ENCODE measurements around the gene OAF. TPM values are rescaled to one million over a fixed set of nuclear protein-coding genes. Genes with fewer than 3 reads are reported as not detected.

OAF gene
- total RNA-seq, 1 donor from 2014 or later, result 6.6 TPM

- no peak for DNase-seq (ENCODE audit: low spot score, unreplicated experiment)
- Mint-ChIP-seq H3K4me1 (ENCODE audit: low read depth) (peaks cover 14% of the 10 kb centered on the region), H3K27ac (no peak overlapping the region), H3K27me3 (peaks cover 59% of the 10 kb centered on the region), H3K36me3 (ENCODE audit: insufficient read depth) (no peaks in the 10 kb centered on the region), H3K9me3 (ENCODE audit: low read depth) (no peaks in the 10 kb centered on the region), H3K4me3 (ENCODE audit: low read depth) (peak overlapping the region; percentile 51)
- no peak for TF ChIP-seq CTCF (IDR thresholded peaks at IDR 0.05; ENCODE audit: unreplicated experiment)
Measured at GRCh38 chr11:120212259-120212878, 1.5 kb downstream of the OAF start.

GRCh38 chr11:120212926-120213325, 2.1 kb downstream of the OAF start:
- no peak for DNase-seq (ENCODE audit: low spot score, unreplicated experiment)
- no peak for TF ChIP-seq CTCF (IDR thresholded peaks at IDR 0.05; ENCODE audit: unreplicated experiment)
- Mint-ChIP-seq H3K27ac (no peak overlapping the region), H3K9me3 (ENCODE audit: low read depth) (no peaks in the 10 kb centered on the region), H3K27me3 (peaks cover 54% of the 10 kb centered on the region), H3K4me1 (ENCODE audit: low read depth) (peaks cover 14% of the 10 kb centered on the region), H3K4me3 (ENCODE audit: low read depth) (no peak overlapping the region), H3K36me3 (ENCODE audit: insufficient read depth) (no peaks in the 10 kb centered on the region)

GRCh38 chr11:120214581-120214980, 3.7 kb downstream of the OAF start:
- Mint-ChIP-seq H3K27me3 (peaks cover 39% of the 10 kb centered on the region), H3K36me3 (ENCODE audit: insufficient read depth) (no peaks in the 10 kb centered on the region), H3K27ac (no peak overlapping the region), H3K9me3 (ENCODE audit: low read depth) (no peaks in the 10 kb centered on the region), H3K4me1 (ENCODE audit: low read depth) (peaks cover 14% of the 10 kb centered on the region), H3K4me3 (ENCODE audit: low read depth) (no peak overlapping the region)
- no peak for DNase-seq (ENCODE audit: low spot score, unreplicated experiment)
- no peak for TF ChIP-seq CTCF (IDR thresholded peaks at IDR 0.05; ENCODE audit: unreplicated experiment)

GRCh38 chr11:120215634-120216033, 4.8 kb downstream of the OAF start:
- Mint-ChIP-seq H3K9me3 (ENCODE audit: low read depth) (no peaks in the 10 kb centered on the region), H3K36me3 (ENCODE audit: insufficient read depth) (no peaks in the 10 kb centered on the region), H3K4me3 (ENCODE audit: low read depth) (no peak overlapping the region), H3K27me3 (peaks cover 31% of the 10 kb centered on the region), H3K27ac (no peak overlapping the region), H3K4me1 (ENCODE audit: low read depth) (peaks cover 8% of the 10 kb centered on the region)
- no peak for DNase-seq (ENCODE audit: low spot score, unreplicated experiment)
- no peak for TF ChIP-seq CTCF (IDR thresholded peaks at IDR 0.05; ENCODE audit: unreplicated experiment)

- Mint-ChIP-seq H3K27me3 (peaks cover 28% of the 10 kb centered on the region), H3K9me3 (ENCODE audit: low read depth) (no peaks in the 10 kb centered on the region)
Measured at GRCh38 chr11:120216426-120217102, 5.7 kb downstream of the OAF start.

More at GRCh38 chr11:120216426-120217102, 5.7 kb downstream of the OAF start:
- DNase-seq (ENCODE audit: low spot score, unreplicated experiment), result no peak
- no peak overlapping the region for H3K27ac Mint-ChIP-seq
- no peak overlapping the region for H3K4me3 Mint-ChIP-seq (ENCODE audit: low read depth)
- H3K36me3 Mint-ChIP-seq (ENCODE audit: insufficient read depth), result no peaks in the 10 kb centered on the region
- H3K4me1 Mint-ChIP-seq (ENCODE audit: low read depth), result peaks cover 11% of the 10 kb centered on the region
- TF ChIP-seq CTCF (IDR thresholded peaks at IDR 0.05; ENCODE audit: unreplicated experiment), result no peak
